NCI-H510A treated with DMSO at 0.1 percent for 48 hours (cell line): ENCODE measurements around the gene MXD4.
A peak's percentile ranks its signal among the peaks of the same experiment; 100 is the strongest.

Experiments
- DNase-seq: peaks from one replicate; lab custom pipeline; 2025; lab: John Stamatoyannopoulos, UW

MXD4 gene

GRCh38 chr4:2291705-2292645, 30.1 kb upstream of the MXD4 start:
- DNase-seq = no peak

GRCh38 chr4:2290974-2291704, 29.2 kb upstream of the MXD4 start:
- DNase-seq = no peak

GRCh38 chr4:2290488-2290887, 28.6 kb upstream of the MXD4 start:
- DNase-seq = no peak

GRCh38 chr4:2289955-2290333, 28.0 kb upstream of the MXD4 start:
- no peak for DNase-seq

GRCh38 chr4:2289311-2289954, 27.5 kb upstream of the MXD4 start:
- no peak for DNase-seq

- no peak for DNase-seq
These were observed 26.2 kb upstream of the MXD4 start for GRCh38 chr4:2288051-2288541.

- DNase-seq = no peak
These were observed 25.6 kb upstream of the MXD4 start for GRCh38 chr4:2287594-2287915.

GRCh38 chr4:2286904-2287593, 25.1 kb upstream of the MXD4 start:
- peak; percentile 23 for DNase-seq

GRCh38 chr4:2285613-2286381, 23.9 kb upstream of the MXD4 start:
- DNase-seq = no peak

GRCh38 chr4:2284934-2285612, 23.2 kb upstream of the MXD4 start:
- DNase-seq = no peak

GRCh38 chr4:2284161-2284933, 22.4 kb upstream of the MXD4 start:
- no peak for DNase-seq

GRCh38 chr4:2283199-2283711, 21.3 kb upstream of the MXD4 start:
- no peak for DNase-seq

GRCh38 chr4:2281575-2282343, 19.9 kb upstream of the MXD4 start:
- peak; percentile 7 for DNase-seq

- DNase-seq = peak; percentile 4
These were observed 18.8 kb upstream of the MXD4 start for GRCh38 chr4:2280531-2281300.

- DNase-seq = no peak
These were observed 16.0 kb upstream of the MXD4 start for GRCh38 chr4:2277956-2278355.

- no peak for DNase-seq
These were observed 14.8 kb upstream of the MXD4 start for GRCh38 chr4:2276581-2277325.

GRCh38 chr4:2275546-2276251, 13.8 kb upstream of the MXD4 start:
- DNase-seq = no peak
